HuH-7 (cell line): ENCODE data around the gene ADCY1.

Experiments used
- DNase-seq: peaks from one replicate; pipeline ENCODE4 v3.0.0; 2011; ENCODE audit warnings: low spot score

Gene ADCY1

GRCh38 chr7:45677311-45677900 lies 103.2 kb downstream of the ADCY1 start:
- no peak for DNase-seq

- DNase-seq: no peak
Measured at GRCh38 chr7:45679516-45679915, 105.3 kb downstream of the ADCY1 start.

- no peak for DNase-seq
Measured at GRCh38 chr7:45680776-45681175, 106.6 kb downstream of the ADCY1 start.

- DNase-seq: no peak
Measured at GRCh38 chr7:45681596-45682357, 107.6 kb downstream of the ADCY1 start.

- no peak for DNase-seq
Measured at GRCh38 chr7:45682358-45682735, 108.2 kb downstream of the ADCY1 start.

- no peak for DNase-seq
Measured at GRCh38 chr7:45682836-45683555, 108.8 kb downstream of the ADCY1 start.

GRCh38 chr7:45683556-45684148 lies 109.5 kb downstream of the ADCY1 start:
- no peak for DNase-seq

- no peak for DNase-seq
Measured at GRCh38 chr7:45684910-45685618, 110.9 kb downstream of the ADCY1 start.

- DNase-seq: no peak
Measured at GRCh38 chr7:45685619-45686240, 111.6 kb downstream of the ADCY1 start.

GRCh38 chr7:45686441-45687184 lies 112.4 kb downstream of the ADCY1 start:
- DNase-seq: no peak

- no peak for DNase-seq
Measured at GRCh38 chr7:45687185-45687560, 113.0 kb downstream of the ADCY1 start.

- no peak for DNase-seq
Measured at GRCh38 chr7:45687721-45688120, 113.6 kb downstream of the ADCY1 start.

GRCh38 chr7:45688382-45688781 lies 114.2 kb downstream of the ADCY1 start:
- DNase-seq: no peak

- no peak for DNase-seq
Measured at GRCh38 chr7:45689011-45689796, 115.0 kb downstream of the ADCY1 start.

GRCh38 chr7:45689797-45690761 lies 115.9 kb downstream of the ADCY1 start:
- no peak for DNase-seq

- DNase-seq: no peak
Measured at GRCh38 chr7:45690762-45691150, 116.6 kb downstream of the ADCY1 start.

- DNase-seq: peak; percentile 92
Measured at GRCh38 chr7:45691155-45691656, 117.0 kb downstream of the ADCY1 start.

GRCh38 chr7:45692031-45692430 lies 117.9 kb downstream of the ADCY1 start:
- no peak for DNase-seq
